WTC11 (cell line): ENCODE results near the gene COMMD10.

Source experiments
- ATF6 ChIP-seq: sonication (generic); formaldehyde crosslinking; IDR thresholded peaks from 2 replicates; pipeline ENCODE4 v1.8.1; 2023; ENCODE audit warnings: mild to moderate bottlenecking, missing genetic modification reagents
- CTCF ChIP-seq: fragments of 200-600 bp; IDR thresholded peaks from 2 replicates; pipeline ENCODE4 v1.8.0; 2022; ENCODE audit warnings: antibody characterized with exemption
- E2F1 ChIP-seq: sonication (generic); formaldehyde crosslinking; IDR thresholded peaks from 2 replicates; pipeline ENCODE4 v1.8.0; 2022; ENCODE audit warnings: mild to moderate bottlenecking, missing genetic modification reagents
- E2F5 ChIP-seq: sonication (generic); formaldehyde crosslinking; IDR thresholded peaks from 2 replicates; pipeline ENCODE4 v1.8.1; 2022; ENCODE audit warnings: mild to moderate bottlenecking, moderate library complexity, missing genetic modification reagents
- FOXP1 ChIP-seq: sonication (generic); formaldehyde crosslinking; IDR thresholded peaks from 2 replicates; pipeline ENCODE4 v1.8.0; 2022; ENCODE audit warnings: missing genetic modification reagents, mild to moderate bottlenecking, moderate library complexity, borderline replicate concordance
- NFE2L1 ChIP-seq: sonication (generic); formaldehyde crosslinking; IDR thresholded peaks from 2 replicates; pipeline ENCODE4 v1.8.1; 2023; ENCODE audit warnings: missing genetic modification reagents
- NR3C1 ChIP-seq: sonication (generic); formaldehyde crosslinking; conservative IDR thresholded peaks from 2 replicates; pipeline ENCODE4 v1.8.1; 2023; ENCODE audit warnings: low read depth, mild to moderate bottlenecking, missing genetic modification reagents
- PREB ChIP-seq: sonication (generic); formaldehyde crosslinking; IDR thresholded peaks from 2 replicates; pipeline ENCODE4 v1.8.1; 2022; ENCODE audit warnings: mild to moderate bottlenecking, missing genetic modification reagents, moderate library complexity, borderline replicate concordance
- SMAD4 ChIP-seq: sonication (generic); formaldehyde crosslinking; IDR thresholded peaks from 2 replicates; pipeline ENCODE4 v1.8.0; 2022; ENCODE audit warnings: mild to moderate bottlenecking, missing genetic modification reagents
- TCF7 ChIP-seq: sonication (generic); formaldehyde crosslinking; IDR thresholded peaks from 2 replicates; pipeline ENCODE4 v1.8.0; 2022; ENCODE audit warnings: mild to moderate bottlenecking, low read depth, missing genetic modification reagents, moderate library complexity
- USF1 ChIP-seq: sonication (generic); formaldehyde crosslinking; IDR thresholded peaks from 2 replicates; pipeline ENCODE4 v1.8.0; 2022; ENCODE audit warnings: mild to moderate bottlenecking, missing genetic modification reagents

- TF ChIP-seq CTCF (no peak), E2F1 (CRISPR knock-in tag) (no peak), SMAD4 (CRISPR knock-in tag) (no peak), ATF6 (no peak), E2F5 (no peak), TCF7 (CRISPR knock-in tag) (no peak), NR3C1 (CRISPR knock-in tag) (no peak), USF1 (CRISPR knock-in tag) (no peak), PREB (CRISPR knock-in tag) (no peak), NFE2L1 (CRISPR knock-in tag) (no peak), FOXP1 (CRISPR knock-in tag) (no peak)
These were observed 180.6 kb downstream of the COMMD10 start for GRCh38 chr5:116265471-116265870.
